HG02970 (cell line): ENCODE results near the gene DLAT.
A peak's percentile ranks its signal among the peaks of the same experiment; 100 is the strongest.
"Not testable (repeated sequence)": the region's sequence is repeated elsewhere in the genome, so short reads cannot be mapped to it uniquely, and the experiment has no call there.

Experiments used
- ATAC-seq: cut with Tn5 transposase; IDR thresholded peaks from one replicate; pipeline ENCODE4 v1.9.1; 2021; ENCODE audit warnings: mild to moderate bottlenecking, moderate library complexity, moderate number of reproducible peaks; ENCODE audit not compliant: unreplicated experiment, low FRiP score

The DLAT gene

GRCh38 chr11:112046647-112047046 is 21.4 kb downstream of the DLAT start:
- not testable (repeated sequence) for ATAC-seq

- not testable (repeated sequence) for ATAC-seq
These were observed 23.0 kb downstream of the DLAT start for GRCh38 chr11:112048256-112048655.

GRCh38 chr11:112049777-112050176 is 24.6 kb downstream of the DLAT start:
- no peak for ATAC-seq

GRCh38 chr11:112050721-112051120 is 25.5 kb downstream of the DLAT start:
- ATAC-seq: peak; percentile 56

GRCh38 chr11:112051768-112052167 is 26.6 kb downstream of the DLAT start:
- no peak for ATAC-seq

- no peak for ATAC-seq
These were observed 32.0 kb downstream of the DLAT start for GRCh38 chr11:112057170-112057569.

- no peak for ATAC-seq
These were observed 32.9 kb downstream of the DLAT start for GRCh38 chr11:112058103-112058502.

- no peak for ATAC-seq
These were observed 37.7 kb downstream of the DLAT start for GRCh38 chr11:112062923-112063322.

- peak; percentile 84 for ATAC-seq
These were observed 49.0 kb downstream of the DLAT start, which contains the start of the genes NKAPD1 and PIH1D2 for GRCh38 chr11:112073941-112074811. TSS of gene NKAPD1 (plus strand) at chr11:112074299. CDS start at chr11:112075575, 1,276 bp downstream. TSS of gene PIH1D2 (minus strand) at chr11:112074017. CDS start at chr11:112073174, 843 bp downstream.

- no peak for ATAC-seq
These were observed 57.5 kb downstream of the DLAT start for GRCh38 chr11:112082729-112083128.

GRCh38 chr11:112085822-112086421 is 60.7 kb downstream of the DLAT start:
- peak; percentile 16 for ATAC-seq

- peak; percentile 95 for ATAC-seq
These were observed 61.4 kb downstream of the DLAT start, which contains the start of the genes SDHD and TIMM8B for GRCh38 chr11:112086422-112087191. TSS of gene SDHD (plus strand) at chr11:112086873. CDS start at chr11:112086908, 35 bp downstream. TSS of gene TIMM8B (minus strand) at chr11:112086756. CDS start at chr11:112086723, 33 bp downstream.

GRCh38 chr11:112087212-112087611 is 62.0 kb downstream of the DLAT start:
- ATAC-seq: no peak

GRCh38 chr11:112095302-112095701 is 70.1 kb downstream of the DLAT start:
- not testable (repeated sequence) for ATAC-seq

- ATAC-seq: no peak
These were observed 71.0 kb downstream of the DLAT start for GRCh38 chr11:112096194-112096593.

- no peak for ATAC-seq
These were observed 72.7 kb downstream of the DLAT start for GRCh38 chr11:112097734-112098528.

- ATAC-seq: no peak
These were observed 75.3 kb downstream of the DLAT start for GRCh38 chr11:112100462-112100861.

GRCh38 chr11:112103446-112103845 is 78.2 kb downstream of the DLAT start:
- no peak for ATAC-seq

GRCh38 chr11:112106070-112106469 is 80.9 kb downstream of the DLAT start:
- no peak for ATAC-seq
